Left colon (tissue), 2 donors: ENCODE data around the gene RGS21. TPM values are rescaled to one million over a fixed set of nuclear protein-coding genes. Genes with fewer than 3 reads are reported as not detected.
"Not testable (repeated sequence)": the region's sequence is repeated elsewhere in the genome, so short reads cannot be mapped to it uniquely, and the experiment has no call there.

Source experiments
- ATAC-seq: fragments of 200-7000 bp; cut with Tn5 transposase; one replicate; pipeline ENCODE4 v1.9.1; 2020; ENCODE audit warnings: mild to moderate bottlenecking, moderate library complexity
- DNase-seq, 2 donors: peaks; one replicate each; pipeline ENCODE4 v3.0.0-alpha.2; 2020
- intact Hi-C, 2 donors: fragments of 100-400 bp; cut with DNase I in 1 of 2; cut with micrococcal nuclease in 1 of 2; formaldehyde crosslinking; loops; one replicate each; pipeline versions ENCODE4 v1.11.2 to v1.14.0; 2022; cut with DNase I, micrococcal nuclease
- long read RNA-seq: library from polyadenylated mRNA; unstranded; transcript quantifications from one replicate; pipeline ENCODE4 v2.0.0, GENCODE V29; 2021
- total RNA-seq, 2 donors: library from RNA; stranded (reverse); fragmentation: NEBNext Ultra II Directional; extraction: Animal tissue kit (Norgen Biotek cat#: 25700); gene quantifications; one replicate each; pipeline ENCODE4 v1.2.1, GENCODE V29; 2021
- donor health status: DM: no; HTN: no; CAD: no.
- donor health status: DM: yes; HTN: yes; CAD: no.

RGS21 gene, protein sequence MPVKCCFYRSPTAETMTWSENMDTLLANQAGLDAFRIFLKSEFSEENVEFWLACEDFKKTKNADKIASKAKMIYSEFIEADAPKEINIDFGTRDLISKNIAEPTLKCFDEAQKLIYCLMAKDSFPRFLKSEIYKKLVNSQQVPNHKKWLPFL
- not detected for total RNA-seq
- long read RNA-seq = 0 reads

DNA sequence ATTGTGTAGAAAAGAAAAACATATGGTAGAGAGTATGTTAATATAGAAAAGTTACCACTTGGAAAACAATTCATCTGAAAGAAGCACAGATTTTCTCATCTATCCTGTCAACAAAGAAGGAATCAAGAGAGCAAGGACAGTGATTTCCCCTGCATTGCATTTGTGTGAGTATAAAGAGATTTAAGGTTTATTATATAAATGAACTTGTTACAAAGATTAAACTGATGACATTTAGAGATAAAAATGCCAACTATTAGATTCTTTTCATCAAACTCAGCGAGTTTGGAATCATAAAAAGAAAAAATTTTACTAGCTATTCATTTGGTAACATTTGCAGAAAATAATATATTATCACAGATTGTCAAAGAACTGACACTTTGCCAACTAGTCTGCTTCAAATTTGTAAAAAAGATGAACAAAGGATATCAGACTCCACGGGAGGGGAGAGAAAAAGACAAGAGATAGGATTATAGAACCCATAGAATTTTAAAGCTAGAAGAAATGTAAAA, at the start of gene RGS21:
RGS21 (plus strand) TSS at position 51 of the 509 bp plus-strand sequence. CDS start 26,045 bp downstream, outside the sequence.
- intact Hi-C loops = no loop called here
- DNase-seq (no peak), ATAC-seq (no peak)

DNA sequence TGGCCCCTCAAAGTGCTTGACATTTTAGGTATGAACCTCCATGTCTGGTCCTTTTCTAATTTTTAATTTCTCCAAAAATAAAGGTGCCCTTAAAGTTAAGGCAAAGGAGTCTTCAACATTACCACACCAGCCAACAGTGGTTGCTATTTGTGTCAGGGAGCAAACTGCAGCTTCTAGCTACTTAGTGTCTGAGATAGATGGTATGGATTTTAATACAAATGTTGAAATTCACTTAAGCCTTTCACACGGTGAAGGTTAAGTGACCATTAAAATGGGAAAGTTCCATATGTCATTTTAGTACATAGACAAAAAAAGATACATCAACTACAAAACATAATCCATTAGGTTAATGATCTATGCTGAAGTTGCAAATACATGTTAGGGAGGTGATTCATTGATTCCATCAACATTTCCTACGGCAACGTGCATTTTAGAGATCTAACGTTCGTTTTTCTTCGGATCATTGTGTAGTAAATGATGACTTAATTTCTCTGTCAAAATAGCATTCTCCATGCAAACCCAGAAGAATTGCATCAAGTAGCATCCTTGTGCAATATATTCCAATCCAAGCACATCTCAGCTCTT, 48.2 kb upstream of the RGS21 start:
- no peak for DNase-seq
- ATAC-seq = no peak
- intact Hi-C loops = no loop called here

DNA sequence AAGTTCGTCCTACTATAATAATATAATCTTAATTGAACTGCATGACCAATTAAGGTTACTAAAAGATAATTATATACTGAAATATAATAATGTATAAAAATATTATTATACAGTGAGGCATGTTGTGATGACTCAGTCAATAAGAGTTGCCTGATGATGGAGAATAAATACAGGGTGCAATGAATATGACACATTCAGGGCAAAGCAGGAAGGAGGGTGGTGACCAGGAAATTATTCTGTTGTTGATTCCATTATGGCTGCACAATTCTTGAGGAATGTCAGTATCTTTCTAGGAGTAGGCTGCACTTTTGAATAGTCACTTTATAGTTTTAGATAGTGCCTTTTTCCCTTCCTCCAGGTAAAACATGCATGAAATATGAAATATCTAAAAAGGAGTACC, 46.4 kb upstream of the RGS21 start:
- ATAC-seq (no peak), DNase-seq (no peak)
- intact Hi-C loops = no loop called here

DNA sequence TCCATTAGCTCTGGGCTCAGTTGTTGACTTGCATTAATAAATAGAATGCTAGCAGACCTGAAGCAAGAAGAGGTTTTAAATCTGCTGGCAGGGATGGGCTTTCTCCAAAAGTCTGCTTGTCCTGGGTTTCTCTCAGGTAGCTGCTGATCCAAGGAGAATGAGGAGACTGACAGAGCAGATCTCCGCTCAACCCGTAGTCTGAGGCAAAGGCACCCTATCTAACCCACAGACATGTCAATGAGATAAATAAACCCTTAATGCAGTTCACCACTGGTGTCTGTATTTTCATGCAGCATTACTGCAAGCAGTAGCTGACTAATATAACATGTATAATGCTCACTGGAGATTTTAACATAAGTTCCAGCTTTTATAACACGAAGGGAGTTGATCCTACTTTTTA, 44.1 kb upstream of the RGS21 start:
- ATAC-seq (no peak), DNase-seq (no peak)
- intact Hi-C loops = no loop called here

DNA sequence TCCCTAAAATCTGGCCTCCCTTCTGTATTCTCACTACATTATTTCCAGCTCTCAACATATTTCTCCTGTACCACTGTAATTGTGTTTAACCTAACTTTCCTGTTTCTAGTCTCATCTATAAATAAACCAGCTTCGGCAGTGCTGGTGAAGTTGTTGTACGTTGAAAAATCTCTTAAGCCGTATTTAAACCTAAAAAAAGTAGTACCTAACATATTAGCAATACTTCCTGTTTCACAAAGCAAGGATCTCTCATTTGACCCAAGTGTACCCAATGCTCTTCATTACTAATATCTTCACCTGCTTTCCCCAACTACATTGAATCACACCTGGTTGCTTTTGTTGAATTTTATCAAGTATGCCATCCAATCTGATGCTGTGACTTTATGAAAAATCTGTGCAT, 42.2 kb upstream of the RGS21 start:
- intact Hi-C loops = no loop called here
- DNase-seq = no peak
- ATAC-seq = no peak

DNA sequence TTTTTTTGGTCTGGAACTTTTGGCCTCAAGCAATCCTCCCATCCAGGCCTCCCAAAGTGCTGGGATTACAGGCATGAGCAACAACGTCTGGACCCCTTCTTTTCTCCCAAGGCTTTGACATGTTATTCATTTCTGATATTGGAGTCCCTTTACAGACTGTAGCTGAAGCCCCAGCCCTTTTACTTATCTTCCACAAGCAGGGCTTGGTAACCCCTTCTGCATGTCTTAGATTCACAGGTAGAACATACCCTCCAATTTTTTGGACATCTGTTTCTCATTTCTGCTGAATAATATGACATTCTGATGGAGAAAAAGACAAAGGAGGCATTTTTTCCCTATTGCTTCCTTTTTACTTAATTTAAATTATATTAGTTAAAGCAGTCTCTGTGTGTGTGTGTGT, 39.2 kb upstream of the RGS21 start:
- intact Hi-C loops = no loop called here
- DNase-seq (no peak), ATAC-seq (no peak)

DNA sequence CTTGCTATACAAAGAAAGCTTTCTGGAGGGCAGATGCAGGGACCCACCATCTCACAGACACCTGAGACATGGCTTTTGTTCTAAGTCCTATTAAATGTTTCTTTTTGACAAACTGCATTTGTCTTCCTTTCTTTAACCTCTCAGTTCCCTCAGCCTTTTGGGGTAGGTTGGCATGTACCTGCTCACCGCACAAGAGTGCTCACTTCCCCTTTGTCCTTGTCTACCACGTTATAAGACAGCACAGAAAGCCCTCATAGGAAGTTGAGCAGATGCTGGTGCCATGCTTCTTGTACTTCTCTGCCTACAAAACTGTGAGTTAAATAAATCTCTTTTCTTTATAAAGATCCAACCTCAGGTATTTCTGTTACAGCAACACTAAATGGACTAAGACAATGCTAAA, 31.9 kb upstream of the RGS21 start:
- intact Hi-C loops = no loop called here
- no peak for DNase-seq
- no peak for ATAC-seq

DNA sequence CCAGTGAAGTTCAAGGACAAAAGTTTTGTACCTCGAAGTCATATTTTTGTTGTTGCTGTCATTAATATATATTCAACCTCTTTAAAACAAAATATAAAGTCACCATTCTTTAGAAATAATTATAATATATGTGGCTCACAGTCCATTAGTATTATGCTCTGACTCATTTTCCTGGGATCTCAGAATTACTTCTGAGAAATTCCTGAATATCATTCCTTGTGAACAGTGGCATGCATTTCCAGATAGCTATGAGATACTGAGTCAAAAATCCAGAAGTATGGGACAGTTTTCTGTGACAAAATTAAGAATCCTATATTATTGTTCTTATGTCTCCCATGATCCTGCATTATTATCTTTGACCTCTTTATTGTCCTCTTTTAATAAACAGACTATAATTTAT, 13.8 kb upstream of the RGS21 start:
- intact Hi-C loops = no loop called here
- DNase-seq (no peak), ATAC-seq (no peak)

DNA sequence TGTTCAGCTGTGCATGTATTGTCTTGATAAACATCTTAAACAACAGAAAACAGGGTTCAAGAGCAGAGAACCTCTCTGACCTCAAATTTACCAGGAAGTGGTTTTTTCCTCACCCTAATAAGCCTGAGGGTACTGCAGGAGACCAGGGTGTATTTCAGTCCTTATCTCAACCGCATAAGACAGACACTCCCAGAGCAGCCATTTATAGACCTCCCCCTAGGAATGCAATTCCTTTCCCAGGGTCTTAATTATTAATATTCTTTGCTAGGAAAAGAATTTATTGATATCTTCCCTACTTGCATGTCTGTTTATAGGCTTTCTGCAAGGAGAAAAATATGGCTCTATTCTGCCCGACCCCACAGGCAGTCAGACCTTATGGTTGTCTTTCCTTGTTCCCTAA, 8.5 kb upstream of the RGS21 start:
- ATAC-seq, intact Hi-C loops: not testable (repeated sequence)

DNA sequence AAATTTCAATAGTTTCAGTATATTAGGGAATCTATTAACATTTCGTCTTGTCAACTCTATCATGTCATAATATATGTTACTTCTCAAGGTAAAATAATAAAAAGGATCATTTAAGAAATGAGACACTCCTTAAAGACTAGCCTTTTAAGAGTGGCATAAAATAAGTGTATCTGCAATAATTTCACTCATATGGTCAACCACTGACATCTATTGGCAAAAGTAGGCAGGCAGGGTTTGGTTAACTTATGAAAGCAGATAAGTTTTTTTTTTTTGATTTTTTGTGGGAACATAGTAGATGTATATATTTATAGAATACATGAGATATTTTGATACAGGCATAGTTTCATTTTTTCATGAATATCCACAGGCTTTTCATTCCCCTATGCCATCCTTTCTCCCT, 5.5 kb upstream of the RGS21 start:
- ATAC-seq = no peak
- no peak for DNase-seq
- intact Hi-C loops = no loop called here

More for the DNA sequence above, 8.5 kb upstream of the RGS21 start:
- DNase-seq = not testable (repeated sequence)

DNA sequence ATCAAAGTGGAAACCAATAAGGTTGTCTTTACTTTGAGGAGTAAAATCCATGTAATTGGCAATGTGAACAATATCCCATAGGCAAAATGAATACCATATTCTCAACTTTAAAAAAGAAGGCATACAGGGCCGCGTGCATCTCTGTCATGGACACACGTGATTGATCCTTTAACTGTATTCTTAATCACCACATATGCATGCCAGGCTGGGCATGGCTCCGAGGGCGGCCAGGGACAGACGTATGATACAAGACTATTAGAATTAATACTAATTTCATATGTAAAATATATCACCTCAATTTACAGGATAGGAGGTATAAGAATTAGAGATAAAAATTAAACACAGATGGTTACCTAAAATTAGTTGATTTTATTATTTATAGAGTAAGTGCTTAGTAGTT, 11.2 kb downstream of the RGS21 start:
- no peak for DNase-seq
- intact Hi-C loops = no loop called here
- no peak for ATAC-seq

DNA sequence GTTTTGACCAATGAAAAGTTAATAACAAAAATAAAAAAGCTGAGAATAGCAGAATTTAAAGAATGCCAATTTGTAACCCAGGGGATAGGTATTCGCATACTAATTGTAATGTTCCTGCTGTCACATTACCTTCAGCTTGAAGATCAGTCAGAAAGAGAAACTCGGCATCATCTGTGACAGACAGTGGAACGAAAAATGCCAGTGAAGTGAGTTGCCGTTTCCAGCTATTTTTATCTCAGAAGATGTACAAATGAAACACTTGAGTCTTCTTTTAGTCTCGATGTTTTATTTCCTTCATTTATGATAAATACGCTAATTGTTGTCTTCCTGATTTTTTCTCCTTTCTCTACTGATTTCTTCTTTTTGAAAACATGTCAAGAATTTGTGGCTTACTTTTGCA, 26.1 kb downstream of the RGS21 start:
- intact Hi-C loops = no loop called here
- ATAC-seq (no peak), DNase-seq (no peak)

DNA sequence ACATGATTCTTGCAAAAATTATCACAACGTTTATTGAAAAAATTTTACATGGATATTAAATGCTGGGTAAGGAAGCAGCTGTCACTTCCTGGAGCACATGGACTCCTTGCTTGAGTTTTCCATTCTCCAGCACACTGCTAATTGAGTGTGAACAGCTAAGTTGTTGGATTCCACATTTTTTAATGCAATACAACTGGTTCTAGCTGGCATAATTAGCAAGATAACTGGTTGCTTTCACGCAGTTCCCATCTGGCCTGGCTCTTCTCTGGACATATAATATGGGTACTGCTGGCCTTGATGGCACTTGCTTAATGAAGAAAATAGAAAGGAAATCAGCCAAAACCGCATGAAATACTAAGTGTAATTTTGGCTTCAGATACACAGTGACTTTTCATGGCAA, 26.6 kb downstream of the RGS21 start:
- intact Hi-C loops = no loop called here
- DNase-seq (no peak), ATAC-seq (no peak)

DNA sequence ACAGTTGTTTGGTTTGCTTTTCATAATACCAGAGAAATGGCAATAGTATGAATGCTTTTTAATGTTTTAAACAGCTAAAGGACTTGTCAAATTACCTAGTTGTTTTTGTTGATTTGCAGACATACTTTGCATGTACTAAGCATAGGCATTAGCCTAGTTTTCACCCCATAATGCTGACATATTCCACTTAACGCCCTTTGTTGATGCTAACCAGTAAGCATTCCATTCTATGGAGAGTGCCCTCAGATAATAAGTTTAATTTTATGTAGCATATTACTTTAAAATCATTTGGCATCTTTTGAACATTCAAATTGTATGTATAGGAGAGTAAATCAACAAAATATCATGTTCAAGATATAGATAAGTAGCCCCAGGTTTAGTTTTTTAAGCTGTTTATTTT, 32.5 kb downstream of the RGS21 start:
- intact Hi-C loops = no loop called here
- DNase-seq (no peak), ATAC-seq (no peak)

DNA sequence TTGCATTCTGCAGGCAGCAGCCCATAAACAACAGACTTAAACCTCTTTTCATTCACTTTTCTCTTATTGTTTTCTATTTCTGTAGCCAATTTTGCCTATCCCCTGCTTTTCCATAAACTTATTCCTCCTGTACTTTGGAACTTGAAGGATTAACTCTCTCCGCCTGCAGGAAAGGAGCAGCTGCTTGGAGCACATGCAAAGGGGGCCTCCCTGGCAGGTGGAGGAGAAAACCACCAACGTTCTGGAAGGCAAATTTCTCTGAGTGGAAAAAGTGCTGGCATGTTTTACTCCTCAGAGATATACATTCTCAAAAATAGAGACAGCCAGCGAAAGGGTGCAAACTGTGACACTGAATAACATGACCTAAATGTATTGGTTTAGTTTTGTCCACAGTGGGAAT, 33.6 kb downstream of the RGS21 start:
- no peak for ATAC-seq
- no peak for DNase-seq
- intact Hi-C loops = no loop called here

DNA sequence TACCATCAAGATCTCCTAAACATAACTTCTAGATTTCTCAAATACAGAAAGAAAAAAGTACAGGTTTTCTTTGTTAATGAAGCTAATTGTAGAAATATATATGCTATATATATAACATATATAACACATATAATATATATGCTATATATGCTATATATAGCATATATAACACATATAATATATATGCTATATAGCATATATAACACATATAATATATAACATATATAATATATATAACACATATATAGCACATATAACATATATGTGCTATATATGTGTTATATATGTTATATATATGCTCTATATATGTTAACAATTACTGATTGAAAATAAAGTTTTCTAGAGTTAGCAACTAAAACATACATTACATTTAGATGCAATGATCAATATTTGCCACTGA, 34.8 kb downstream of the RGS21 start:
- ATAC-seq (no peak), DNase-seq (no peak)
- intact Hi-C loops = no loop called here

DNA sequence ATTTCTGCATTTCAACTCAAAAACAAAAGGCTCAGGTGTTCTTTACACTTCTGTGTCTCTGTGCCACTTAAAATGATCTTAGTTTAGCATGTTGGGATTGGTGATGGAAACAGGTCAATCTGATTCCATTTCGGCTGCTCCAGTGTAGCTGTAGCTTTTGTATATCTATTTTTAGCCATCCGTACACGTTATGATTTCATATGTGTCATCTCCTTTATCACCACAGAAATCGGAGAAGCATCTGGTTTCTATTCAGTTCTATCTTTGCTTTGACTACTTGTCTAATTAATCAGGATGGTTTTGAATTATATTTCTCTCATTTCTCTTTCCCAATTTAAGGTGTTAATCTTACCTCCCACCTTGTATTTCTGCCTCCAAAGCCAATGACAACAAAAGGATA, 41.1 kb downstream of the RGS21 start:
- ATAC-seq (no peak), DNase-seq (no peak)
- intact Hi-C loops = no loop called here

DNA sequence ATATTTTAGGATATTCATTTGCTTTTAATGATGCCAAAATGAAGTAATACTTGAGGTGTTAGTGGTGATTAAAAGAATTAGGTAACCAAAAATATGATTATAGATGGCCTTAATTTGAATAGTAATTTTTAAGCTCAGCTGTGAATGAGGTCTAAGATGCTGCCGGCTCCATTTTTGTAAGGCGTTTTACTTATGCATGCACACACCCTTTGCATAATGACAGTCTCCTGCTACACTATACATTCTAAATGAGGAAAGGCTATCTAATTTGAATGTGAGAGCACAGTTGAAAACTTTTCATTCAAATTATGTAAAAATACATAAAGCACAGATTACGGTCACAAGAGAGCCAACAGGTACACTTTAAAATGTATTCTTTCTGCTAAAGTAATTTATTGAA, 41.6 kb downstream of the RGS21 start:
- intact Hi-C loops = no loop called here
- DNase-seq = no peak
- no peak for ATAC-seq

DNA sequence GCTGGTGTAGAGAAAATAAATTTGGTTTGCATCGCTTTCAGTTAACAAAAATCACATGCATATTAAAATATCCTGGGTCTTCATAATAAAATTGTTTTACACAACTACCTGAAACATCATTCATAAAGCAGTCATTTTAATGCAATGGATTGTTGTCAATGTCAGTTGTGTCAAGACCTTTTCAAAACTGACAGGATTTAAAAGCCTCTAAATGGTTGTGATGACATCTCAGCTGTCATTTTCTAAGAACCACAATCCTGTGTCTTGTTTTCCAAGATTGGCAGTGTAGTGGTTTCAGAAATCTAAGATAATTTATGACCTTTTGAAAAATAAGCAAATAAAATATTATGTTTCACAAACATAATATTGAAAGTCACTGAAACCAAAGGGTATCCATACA, 42.0 kb downstream of the RGS21 start:
- no peak for DNase-seq

DNA sequence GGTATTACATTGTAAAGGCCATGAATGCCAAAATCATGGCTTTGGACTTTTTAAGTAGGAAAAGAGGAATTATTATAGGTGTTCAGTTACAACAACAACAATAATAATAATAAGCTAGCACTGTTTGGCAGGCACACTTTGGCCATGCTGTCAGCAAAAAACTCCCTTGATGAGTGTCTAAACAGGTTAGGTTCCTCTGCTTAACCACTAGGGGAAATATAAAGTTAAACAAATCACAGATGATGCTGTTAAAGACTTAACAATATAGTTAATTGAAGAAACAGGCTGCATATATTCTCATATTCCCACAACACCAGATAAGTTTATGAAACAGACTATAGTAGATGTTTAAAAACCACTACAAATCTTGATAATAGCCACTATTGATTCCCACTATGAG, 46.4 kb downstream of the RGS21 start:
- DNase-seq = no peak
- ATAC-seq = no peak
- intact Hi-C loops = no loop called here

More for the DNA sequence above, 42.0 kb downstream of the RGS21 start:
- no peak for ATAC-seq
- intact Hi-C loops = no loop called here

DNA sequence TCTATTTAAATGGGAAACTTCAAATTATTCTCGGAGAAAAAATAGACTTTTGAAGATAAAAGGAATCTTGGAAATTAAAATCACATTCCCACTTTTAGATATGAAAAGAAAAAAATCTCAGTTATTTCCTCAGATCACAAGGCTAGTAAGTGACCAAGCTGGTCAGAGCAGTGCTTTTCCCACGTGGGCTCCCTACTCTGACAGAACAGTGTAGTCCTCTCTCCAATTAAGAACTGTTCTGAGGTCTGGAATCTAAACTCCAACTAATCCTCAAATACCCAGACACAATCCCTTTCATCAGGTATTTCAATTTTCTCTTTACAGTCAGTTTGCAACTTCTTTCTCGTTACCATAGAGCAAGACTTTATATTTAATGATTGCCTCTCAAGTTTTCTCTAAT, 50.6 kb downstream of the RGS21 start:
- no peak for ATAC-seq

More for the DNA sequence above, 50.6 kb downstream of the RGS21 start:
- intact Hi-C loops = no loop called here
- no peak for DNase-seq
